Gastrocnemius medialis (tissue), 4 donors: ENCODE data around the gene AUTS2.

Experiments
- CTCF ChIP-seq, 5 experiments: fragments of 450-650 bp in 3 of 5; fragments of 200-600 bp in 2 of 5; sonication (generic) in 2 of 5; IDR thresholded peaks in 4 of 5; conservative IDR thresholded peaks in 1 of 5; 1 replicate in 4 of 5; 2 replicates in 1 of 5; pipeline ENCODE4 v1.5.1; 2016 to 2019; ENCODE audit warnings: antibody characterized with exemption in 5 of 5, mild to moderate bottlenecking in 3 of 5, moderate library complexity in 3 of 5
- POLR2A ChIP-seq, 2 donors: fragments of 450-650 bp; IDR thresholded peaks; one replicate each; pipeline ENCODE4 v1.6.1; 2017; ENCODE audit warnings: antibody characterized with exemption in 2 of 2, mild to moderate bottlenecking in 2 of 2, moderate library complexity in 2 of 2

GRCh38 chr7:70005891-70006260 lies 407.6 kb downstream of the AUTS2 start:
- TF ChIP-seq CTCF (IDR thresholded peaks at IDR 0.05 in 4 of 5, conservative IDR thresholded peaks at IDR 0.05 in 1 of 5) = no peak
- TF ChIP-seq POLR2A (IDR thresholded peaks at IDR 0.05) = no peak
